Mesendoderm (in vitro differentiated cells): ENCODE measurements around the gene AQP7.

Experiments
- DNase-seq: peaks from one replicate; pipeline ENCODE4 v3.0.0; 2013
- H2AK5ac ChIP-seq: 2 replicates; pipeline ENCODE4 v1.6.1; 2013; ENCODE audit warnings: low read length, inconsistent platforms
- H2BK120ac ChIP-seq: 2 replicates; pipeline ENCODE4 v1.6.1; 2013; ENCODE audit warnings: low read depth, mild to moderate bottlenecking, low read length, moderate library complexity, mixed read lengths
- H2BK15ac ChIP-seq: replicated peaks from 2 replicates; pipeline ENCODE4 v1.6.1; 2013; ENCODE audit warnings: low read depth, mild to moderate bottlenecking, moderate library complexity
- H2BK5ac ChIP-seq: 2 replicates; pipeline ENCODE4 v1.6.1; 2013; ENCODE audit warnings: low read length, inconsistent platforms
- H3K18ac ChIP-seq: 2 replicates; pipeline ENCODE4 v1.6.1; 2013; ENCODE audit warnings: mild to moderate bottlenecking, low read length, mixed read lengths
- H3K23ac ChIP-seq: one replicate; pipeline ENCODE4 v1.6.1; 2013; ENCODE audit warnings: low read length
- H3K27ac ChIP-seq: 2 replicates; pipeline ENCODE4 v1.5.1; 2013; ENCODE audit warnings: low read depth, mild to moderate bottlenecking, inconsistent platforms, low read length, moderate library complexity
- H3K27me3 ChIP-seq: 2 replicates; pipeline ENCODE4 v1.6.1; 2013; ENCODE audit warnings: low read length, control low read depth, mild to moderate bottlenecking, inconsistent platforms; ENCODE audit not compliant: insufficient read depth, poor library complexity
- H3K36me3 ChIP-seq: 2 replicates; pipeline ENCODE4 v1.6.1; 2013; ENCODE audit warnings: low read length, inconsistent platforms; ENCODE audit not compliant: control insufficient read depth, insufficient read depth
- H3K4ac ChIP-seq: one replicate; pipeline ENCODE4 v1.6.1; 2013; ENCODE audit warnings: low read depth, mild to moderate bottlenecking, low read length, moderate library complexity
- H3K4me1 ChIP-seq: 2 replicates; pipeline ENCODE4 v1.6.1; 2013; ENCODE audit warnings: low read depth, low read length, inconsistent platforms; ENCODE audit not compliant: control insufficient read depth
- H3K4me2 ChIP-seq: 2 replicates; pipeline ENCODE4 v1.6.1; 2013; ENCODE audit warnings: low read length
- H3K4me3 ChIP-seq: 2 replicates; pipeline ENCODE4 v1.5.1; 2013; ENCODE audit warnings: mild to moderate bottlenecking, low read length
- H3K56ac ChIP-seq: one replicate; pipeline ENCODE4 v1.6.1; 2013; ENCODE audit warnings: low read length
- H3K79me1 ChIP-seq: 2 replicates; pipeline ENCODE4 v1.6.1; 2013; ENCODE audit warnings: low read length, inconsistent platforms
- H3K79me2 ChIP-seq: 2 replicates; pipeline ENCODE4 v1.6.1; 2013; ENCODE audit warnings: mild to moderate bottlenecking, low read length; ENCODE audit not compliant: control insufficient read depth, insufficient read depth
- H3K9ac ChIP-seq: 2 replicates; pipeline ENCODE4 v1.6.1; 2013; ENCODE audit warnings: low read length, inconsistent platforms
- H4K5ac ChIP-seq: one replicate; pipeline ENCODE4 v1.6.1; 2013; ENCODE audit warnings: low read length
- H4K8ac ChIP-seq: one replicate; pipeline ENCODE4 v1.6.1; 2013; ENCODE audit warnings: low read depth, mild to moderate bottlenecking, control low read depth, low read length, moderate library complexity
- WGBS: extraction: QIAGEN DNeasy Blood & Tissue Kit; methylation state at CpG from one replicate; pipeline ENCODE4 v1.1.7; 2013; ENCODE audit warnings: low lambda C conversion rate, missing lambda C conversion rate; ENCODE audit not compliant: insufficient coverage; ENCODE audit errors: extremely low coverage; 5-methylcytosine and 5-hydroxymethylcytosine counted together

AQP7 gene

DNA sequence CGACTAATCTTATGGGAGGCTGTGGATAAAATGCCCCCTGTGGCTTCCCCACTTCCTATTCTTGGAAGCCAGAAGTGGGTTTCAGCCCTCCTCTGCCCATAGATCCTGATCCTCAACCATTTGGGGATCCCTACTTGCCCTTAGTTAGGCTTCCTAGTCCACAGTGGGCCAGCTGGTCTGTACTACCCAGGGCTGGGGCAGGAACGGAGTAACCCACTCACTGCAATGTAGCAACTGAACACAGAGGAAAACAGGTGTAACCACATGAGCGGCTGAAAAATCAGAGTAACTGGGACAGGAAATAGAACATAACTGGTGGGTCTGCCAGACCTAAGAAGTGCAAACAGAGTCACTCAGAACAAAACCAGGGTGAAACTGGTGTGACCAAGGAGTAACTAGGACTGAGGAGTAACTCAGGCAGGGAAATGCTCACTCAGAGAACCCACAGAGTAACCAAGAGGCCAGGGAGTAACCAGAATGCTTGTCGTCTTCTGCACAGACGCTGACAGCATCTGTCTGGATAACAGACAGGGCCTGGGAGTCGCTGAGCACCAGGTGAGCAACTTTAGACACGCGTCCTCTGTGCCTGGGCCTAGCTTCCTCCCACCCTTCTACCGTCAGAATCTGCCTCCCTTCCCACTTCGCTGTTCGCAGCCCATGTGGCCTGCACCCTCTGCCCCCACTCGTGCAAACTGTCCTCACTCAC is 44.0 kb upstream of the AQP7 start:
- no peak for DNase-seq
- Histone ChIP-seq H3K4me2 (peak overlapping the region; percentile 64), H3K36me3 (no peaks in the 10 kb centered on the region), H3K4me3 (no peak overlapping the region), H3K23ac (no peak overlapping the region), H4K5ac (no peak overlapping the region), H2BK120ac (no peak overlapping the region), H2AK5ac (no peak overlapping the region), H3K9ac (no peak overlapping the region), H3K4ac (no peak overlapping the region), H3K18ac (no peak overlapping the region), H3K27me3 (no peaks in the 10 kb centered on the region), H3K27ac (no peak overlapping the region), H3K56ac (peak overlapping the region; percentile 75), H3K79me2 (no peaks in the 10 kb centered on the region), H2BK5ac (no peak overlapping the region), H3K4me1 (peaks cover 13% of the 10 kb centered on the region), H4K8ac (no peak overlapping the region), H3K79me1 (no peaks in the 10 kb centered on the region), H2BK15ac (no peak overlapping the region)
- no CpG with 5 or more reads among the region's 12 CpGs for WGBS

DNA sequence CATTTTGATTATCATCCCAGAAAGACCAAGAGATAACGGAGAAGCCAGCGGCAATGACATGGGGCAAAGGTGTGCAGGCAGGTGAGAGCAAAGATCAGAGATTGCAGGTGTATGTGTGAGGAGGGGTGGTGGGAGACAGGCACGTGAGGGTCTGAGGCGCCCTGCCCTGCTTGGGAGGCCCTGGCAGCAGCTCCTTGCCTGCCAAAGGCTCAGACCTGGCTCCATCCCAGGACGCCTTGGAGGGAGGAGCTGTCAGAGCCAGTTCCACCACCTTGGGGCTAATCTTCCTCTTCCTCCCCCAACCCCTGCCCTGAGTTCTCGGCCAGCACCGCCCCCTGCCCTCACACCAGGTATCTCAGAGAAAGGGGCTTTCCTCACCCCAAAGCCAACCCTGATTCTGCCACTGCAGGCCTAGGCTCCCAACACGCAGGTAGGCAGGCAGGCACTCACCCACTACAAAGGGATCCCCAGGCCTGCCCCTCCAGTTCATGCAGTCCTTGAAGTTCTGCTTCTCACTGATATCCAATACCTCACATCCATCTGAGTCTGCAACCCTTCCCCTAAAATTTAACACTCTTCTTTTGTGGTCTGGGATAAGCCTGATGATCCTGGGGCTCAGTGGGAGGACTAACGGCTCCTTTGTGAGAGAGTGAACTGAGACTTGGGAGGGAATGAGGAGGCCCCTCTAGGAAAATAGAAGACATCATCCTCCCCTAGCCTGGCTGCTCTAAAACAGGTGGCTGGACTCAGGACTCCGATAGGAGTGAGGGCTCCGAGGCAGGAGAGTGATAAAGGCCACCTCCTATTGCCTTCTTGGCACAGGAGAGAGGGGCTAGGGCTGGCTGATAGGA is 43.2 kb upstream of the AQP7 start:
- no peak overlapping the region for H2BK15ac ChIP-seq
- H3K56ac ChIP-seq, result no peak overlapping the region
- no peaks in the 10 kb centered on the region for H3K27me3 ChIP-seq
- no peak overlapping the region for H3K27ac ChIP-seq
- no peaks in the 10 kb centered on the region for H3K79me2 ChIP-seq
- no peak overlapping the region for H3K4ac ChIP-seq
- H2BK5ac ChIP-seq, result no peak overlapping the region
- H3K18ac ChIP-seq, result no peak overlapping the region
- no peak overlapping the region for H2BK120ac ChIP-seq
- no peak overlapping the region for H4K8ac ChIP-seq
- H3K79me1 ChIP-seq, result no peaks in the 10 kb centered on the region
- WGBS, result no CpG with 5 or more reads among the region's 11 CpGs
- DNase-seq, result no peak
- H2AK5ac ChIP-seq, result no peak overlapping the region
- no peak overlapping the region for H4K5ac ChIP-seq
- peaks cover 13% of the 10 kb centered on the region for H3K4me1 ChIP-seq
- no peaks in the 10 kb centered on the region for H3K36me3 ChIP-seq
- no peak overlapping the region for H3K9ac ChIP-seq
- H3K4me3 ChIP-seq, result no peak overlapping the region
- no peak overlapping the region for H3K4me2 ChIP-seq
- no peak overlapping the region for H3K23ac ChIP-seq

DNA sequence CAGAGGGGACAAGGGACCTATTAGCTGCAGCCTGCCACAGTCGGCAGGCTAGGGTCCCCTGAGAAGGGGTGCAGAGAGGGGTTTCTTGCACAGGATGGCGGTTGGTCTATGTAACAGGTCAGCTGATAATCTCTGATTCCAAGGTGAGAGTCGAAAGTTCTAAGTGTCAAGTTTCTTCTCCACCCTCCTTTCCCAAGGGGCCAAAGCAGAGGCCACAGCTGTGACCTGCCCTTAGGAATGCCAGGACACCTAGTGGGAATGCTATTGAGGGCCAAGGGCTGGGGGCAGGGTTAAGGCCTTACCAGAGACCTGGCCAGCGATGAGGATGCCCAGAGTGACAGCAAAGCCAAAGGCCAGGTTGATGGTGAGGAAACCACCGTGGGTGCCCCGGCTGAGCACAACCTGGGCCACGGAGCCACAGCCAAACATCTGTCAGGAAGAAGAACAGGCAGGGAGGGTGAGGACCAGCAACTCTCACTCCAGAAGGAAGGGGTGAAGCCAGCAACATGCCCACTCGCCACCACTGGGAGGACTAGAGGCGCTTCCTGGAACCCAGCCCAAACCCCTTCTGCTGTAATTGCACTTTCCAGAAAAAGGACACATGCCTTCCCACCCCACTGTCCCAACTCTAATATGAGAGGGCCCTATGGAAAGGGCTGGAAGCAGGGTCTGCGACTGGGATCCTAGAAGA is 41.2 kb upstream of the AQP7 start:
- Histone ChIP-seq H3K79me1 (no peaks in the 10 kb centered on the region), H3K9ac (no peak overlapping the region), H3K4me3 (no peak overlapping the region), H3K27ac (no peak overlapping the region), H3K4me2 (no peak overlapping the region), H2BK5ac (no peak overlapping the region), H3K56ac (no peak overlapping the region), H3K79me2 (no peaks in the 10 kb centered on the region), H2BK15ac (no peak overlapping the region), H2BK120ac (no peak overlapping the region), H3K27me3 (no peaks in the 10 kb centered on the region), H3K4ac (no peak overlapping the region), H4K5ac (no peak overlapping the region), H3K18ac (no peak overlapping the region), H3K36me3 (no peaks in the 10 kb centered on the region), H2AK5ac (no peak overlapping the region), H4K8ac (no peak overlapping the region), H3K4me1 (peaks cover 15% of the 10 kb centered on the region), H3K23ac (no peak overlapping the region)
- no CpG with 5 or more reads among the region's 10 CpGs for WGBS
- no peak for DNase-seq

DNA sequence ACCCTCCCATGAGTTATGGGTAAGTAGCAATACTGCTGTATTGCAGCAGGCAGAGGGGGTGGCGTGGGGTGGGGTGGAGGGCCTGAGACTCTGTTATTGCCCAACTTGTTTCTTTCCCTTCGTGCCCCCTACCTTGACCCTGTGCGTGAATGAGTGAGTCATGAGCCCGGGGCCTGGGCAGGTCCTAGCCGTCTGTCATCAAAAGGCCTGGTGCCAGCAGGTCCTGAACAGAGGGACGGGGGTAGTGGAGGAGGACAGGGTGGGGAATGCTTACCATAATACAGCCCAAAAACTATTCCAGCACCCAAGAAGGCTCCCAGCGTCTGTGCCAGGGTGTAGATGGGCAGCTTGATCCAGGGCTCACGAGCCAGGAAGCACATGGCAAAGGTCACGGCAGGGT is 40.7 kb upstream of the AQP7 start:
- DNase-seq, result no peak
- Histone ChIP-seq H3K79me2 (no peaks in the 10 kb centered on the region), H2AK5ac (no peak overlapping the region), H3K9ac (no peak overlapping the region), H3K27me3 (no peaks in the 10 kb centered on the region), H3K79me1 (no peaks in the 10 kb centered on the region), H2BK5ac (no peak overlapping the region), H3K4ac (no peak overlapping the region), H3K4me3 (no peak overlapping the region), H3K27ac (no peak overlapping the region), H4K8ac (no peak overlapping the region), H3K18ac (no peak overlapping the region), H4K5ac (no peak overlapping the region), H3K23ac (no peak overlapping the region), H2BK15ac (no peak overlapping the region), H3K4me1 (peaks cover 15% of the 10 kb centered on the region), H3K56ac (no peak overlapping the region), H3K36me3 (no peaks in the 10 kb centered on the region), H2BK120ac (no peak overlapping the region), H3K4me2 (no peak overlapping the region)
- WGBS, result no CpG with 5 or more reads among the region's 9 CpGs

DNA sequence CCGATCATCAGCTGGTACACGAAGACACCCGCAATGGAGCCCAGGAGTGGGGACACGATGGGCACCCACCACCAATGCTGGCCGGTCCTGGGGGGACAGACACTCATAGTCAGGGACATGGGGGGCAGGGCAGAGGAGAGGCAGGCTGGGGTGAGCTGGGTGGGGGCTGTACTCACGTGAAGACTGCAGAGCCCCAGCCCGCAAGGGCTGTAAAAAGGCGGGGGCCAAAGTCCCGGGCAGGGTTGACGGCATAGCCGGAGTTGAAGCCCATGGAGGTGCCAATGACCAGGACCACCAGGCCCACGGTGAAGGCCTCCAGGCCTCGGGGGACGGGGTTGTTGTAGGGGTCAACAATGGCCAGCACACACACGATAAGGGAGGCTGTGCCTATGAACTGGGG is 39.8 kb upstream of the AQP7 start:
- Histone ChIP-seq H3K9ac (no peak overlapping the region), H2BK5ac (no peak overlapping the region), H3K27ac (no peak overlapping the region), H2AK5ac (no peak overlapping the region), H3K4ac (no peak overlapping the region), H4K5ac (no peak overlapping the region), H3K56ac (no peak overlapping the region), H3K18ac (no peak overlapping the region), H3K27me3 (no peaks in the 10 kb centered on the region), H3K4me1 (peaks cover 15% of the 10 kb centered on the region), H3K79me2 (no peaks in the 10 kb centered on the region), H3K4me2 (no peak overlapping the region), H3K36me3 (no peaks in the 10 kb centered on the region), H3K4me3 (no peak overlapping the region), H3K79me1 (no peaks in the 10 kb centered on the region), H2BK120ac (no peak overlapping the region), H2BK15ac (no peak overlapping the region), H3K23ac (no peak overlapping the region), H4K8ac (no peak overlapping the region)
- no CpG with 5 or more reads among the region's 15 CpGs for WGBS
- no peak for DNase-seq
